KOPT-K1 (cell line): ENCODE results near the gene NAA20.

Experiments used
- H3K27ac ChIP-seq: fragments of 200-600 bp; sonication (generic); 2 replicates; pipeline ENCODE4 v1.5.1; 2016; ENCODE audit warnings: antibody characterized with exemption, mild to moderate bottlenecking, low read depth, low read length; ENCODE audit not compliant: poor library complexity, severe bottlenecking
- H3K36me3 ChIP-seq: fragments of 200-600 bp; sonication (generic); 2 replicates; pipeline ENCODE4 v1.5.1; 2017; ENCODE audit warnings: antibody characterized with exemption, mild to moderate bottlenecking, low read length, moderate library complexity; ENCODE audit not compliant: insufficient read depth
- H3K9me3 ChIP-seq: fragments of 200-600 bp; sonication (generic); 2 replicates; pipeline ENCODE4 v1.5.1; 2017; ENCODE audit warnings: antibody characterized with exemption, low read length, mild to moderate bottlenecking; ENCODE audit not compliant: insufficient read depth, poor library complexity, severe bottlenecking

NAA20 gene

DNA sequence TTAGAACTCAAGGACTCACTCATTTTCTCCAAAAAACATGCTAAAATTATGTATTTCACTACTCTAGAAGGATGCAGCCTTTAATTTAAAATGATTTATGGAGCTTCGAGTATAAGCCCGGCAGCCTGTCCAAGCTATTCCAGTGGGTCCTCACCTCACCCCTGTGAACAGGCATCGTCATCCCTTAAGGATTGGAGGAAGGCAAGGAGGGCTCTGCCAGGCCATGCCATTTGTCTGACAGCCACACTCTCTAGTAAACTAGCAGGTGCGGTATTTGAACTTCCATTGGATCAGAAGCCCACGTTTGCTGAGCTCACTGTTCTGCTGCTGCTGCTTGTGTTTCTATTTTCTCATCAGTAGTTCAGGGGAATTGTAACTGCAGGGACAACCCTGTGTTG lies 39.8 kb upstream of the NAA20 start:
- Histone ChIP-seq H3K36me3 (no peaks in the 10 kb centered on the region), H3K9me3 (no peaks in the 10 kb centered on the region), H3K27ac (no peak overlapping the region)

DNA sequence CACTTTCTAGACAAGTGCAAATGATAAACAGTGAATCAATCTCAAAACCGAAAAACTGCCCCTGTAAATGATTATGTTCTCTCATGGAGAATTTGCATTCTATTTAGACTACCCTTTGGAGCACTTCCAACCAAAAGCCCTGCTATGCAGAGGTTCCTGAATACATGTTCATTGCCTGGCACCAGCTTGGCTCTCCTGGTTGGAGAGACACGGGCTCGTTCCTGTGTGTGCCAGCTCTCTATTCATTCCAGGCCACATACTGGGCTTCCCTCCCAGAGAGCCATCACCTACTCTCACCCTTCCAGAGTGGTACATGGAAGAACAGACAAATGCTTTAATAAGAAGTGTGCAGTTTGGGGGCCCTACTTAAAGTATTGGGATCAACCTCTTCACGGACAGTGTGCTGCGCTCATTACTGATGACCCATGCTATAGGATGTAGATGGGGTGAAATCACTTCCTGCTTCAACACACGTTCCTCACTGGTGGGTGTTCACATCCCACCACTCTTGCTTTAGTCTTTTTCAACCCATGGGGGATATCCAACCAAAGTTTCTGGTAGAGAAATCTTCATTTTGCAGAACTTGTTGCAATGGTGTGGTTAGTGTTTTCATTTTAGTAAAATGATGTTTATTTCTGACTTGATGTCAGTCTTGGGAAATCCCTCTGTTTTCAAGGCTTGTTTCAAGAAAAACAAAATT lies 38.5 kb upstream of the NAA20 start:
- Histone ChIP-seq H3K36me3 (no peaks in the 10 kb centered on the region), H3K9me3 (no peaks in the 10 kb centered on the region), H3K27ac (no peak overlapping the region)

DNA sequence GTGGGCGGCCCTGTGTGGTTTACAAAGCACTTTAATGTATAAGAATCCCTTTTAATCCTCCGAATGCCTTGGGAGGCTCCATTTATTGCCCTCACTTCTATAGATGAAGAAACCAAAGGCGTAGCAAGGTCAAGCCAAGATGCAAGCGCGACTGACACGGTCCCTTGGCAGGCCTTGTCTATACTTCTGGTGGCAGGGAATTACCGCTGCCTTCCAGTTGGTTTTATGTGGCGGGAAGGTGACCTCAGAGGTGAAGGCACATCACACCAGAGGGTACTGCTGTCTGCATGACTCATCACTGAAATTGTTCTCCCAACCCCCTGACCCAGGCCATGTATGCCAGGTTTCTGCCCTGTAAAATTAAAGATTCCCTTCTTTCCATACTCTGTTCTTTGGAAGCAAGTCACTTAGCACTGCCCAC lies 36.1 kb upstream of the NAA20 start:
- Histone ChIP-seq H3K9me3 (peaks cover 6% of the 10 kb centered on the region), H3K36me3 (no peaks in the 10 kb centered on the region), H3K27ac (no peak overlapping the region)

DNA sequence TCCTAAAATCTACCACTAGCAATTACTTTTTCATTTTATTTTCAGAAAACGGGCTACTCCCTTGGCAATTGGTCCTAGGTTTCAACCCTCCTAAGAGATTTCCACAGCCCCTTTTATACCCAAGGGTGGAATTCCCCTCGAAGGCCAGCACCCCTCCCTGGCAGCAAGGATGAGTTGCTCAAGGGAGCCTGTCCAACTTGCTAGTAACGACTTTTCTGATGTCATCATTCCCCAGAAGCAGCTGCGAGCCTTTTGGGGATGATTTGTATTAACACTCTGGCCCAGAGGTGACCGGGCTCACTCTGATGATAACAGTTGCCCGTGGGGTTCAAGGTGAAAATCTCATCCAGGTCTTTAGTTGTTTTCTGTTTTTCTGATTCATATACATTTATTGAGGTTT lies 30.7 kb upstream of the NAA20 start:
- H3K9me3 ChIP-seq: peaks cover 6% of the 10 kb centered on the region
- no peak overlapping the region for H3K27ac ChIP-seq
- no peaks in the 10 kb centered on the region for H3K36me3 ChIP-seq

DNA sequence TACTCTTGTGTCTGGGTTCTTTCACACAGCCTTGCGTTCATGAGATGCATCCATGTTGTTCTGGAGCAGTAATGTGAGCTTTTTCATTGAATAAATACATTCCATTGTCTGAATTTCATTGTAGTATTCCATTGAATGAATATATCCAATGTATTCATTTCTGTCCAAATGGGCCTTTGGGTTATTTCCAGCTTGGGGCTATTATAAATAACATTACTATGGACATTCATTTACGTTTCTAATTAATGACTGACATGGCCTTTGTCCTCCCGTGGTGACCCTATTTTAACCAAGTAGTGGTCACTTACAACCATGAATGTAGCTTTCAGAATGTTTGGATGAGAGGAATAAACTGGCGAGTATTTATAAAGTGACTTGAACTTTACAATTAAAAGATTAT lies 30.1 kb upstream of the NAA20 start:
- no peaks in the 10 kb centered on the region for H3K36me3 ChIP-seq
- H3K9me3 ChIP-seq: peaks cover 6% of the 10 kb centered on the region
- H3K27ac ChIP-seq: no peak overlapping the region

DNA sequence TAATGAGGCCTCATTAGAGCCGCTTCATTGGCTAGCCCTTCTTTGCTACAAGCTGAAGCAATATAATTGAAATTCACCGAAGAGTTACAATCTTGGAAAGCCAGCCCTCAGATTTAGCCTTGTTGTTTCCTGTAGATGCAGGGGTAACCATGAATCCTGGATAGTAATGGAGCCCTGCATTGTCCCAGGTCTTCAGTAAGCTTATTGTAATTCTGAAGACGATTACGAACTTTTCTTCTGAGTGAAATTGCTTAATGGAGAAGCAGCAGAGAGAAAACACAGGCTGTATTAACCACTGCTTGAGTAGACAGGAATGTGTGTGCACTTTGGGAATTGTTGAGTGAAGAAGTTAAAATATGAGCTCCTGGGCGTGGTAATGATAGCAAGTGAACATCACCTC lies 26.3 kb upstream of the NAA20 start:
- no peaks in the 10 kb centered on the region for H3K36me3 ChIP-seq
- no peak overlapping the region for H3K27ac ChIP-seq
- H3K9me3 ChIP-seq: no peaks in the 10 kb centered on the region

DNA sequence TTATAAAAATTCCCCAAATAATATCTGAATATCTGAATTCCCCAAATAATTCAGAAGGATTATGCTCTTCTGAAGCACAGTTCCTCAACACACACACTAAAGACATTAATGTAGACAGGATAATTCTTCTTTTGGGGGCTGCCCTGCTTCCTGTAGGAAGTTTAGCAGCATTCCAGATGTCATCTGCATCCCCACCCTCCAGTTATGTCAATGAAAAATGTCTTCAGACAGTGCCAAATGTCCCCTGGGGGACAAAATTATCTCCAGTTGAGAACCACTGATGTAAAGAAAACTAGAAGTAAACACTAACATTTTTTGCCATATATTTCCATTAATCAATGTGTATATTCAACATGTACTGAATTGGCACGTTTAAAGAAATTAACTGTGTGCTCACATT lies 25.9 kb upstream of the NAA20 start:
- no peak overlapping the region for H3K27ac ChIP-seq
- H3K9me3 ChIP-seq: no peaks in the 10 kb centered on the region
- H3K36me3 ChIP-seq: no peaks in the 10 kb centered on the region

DNA sequence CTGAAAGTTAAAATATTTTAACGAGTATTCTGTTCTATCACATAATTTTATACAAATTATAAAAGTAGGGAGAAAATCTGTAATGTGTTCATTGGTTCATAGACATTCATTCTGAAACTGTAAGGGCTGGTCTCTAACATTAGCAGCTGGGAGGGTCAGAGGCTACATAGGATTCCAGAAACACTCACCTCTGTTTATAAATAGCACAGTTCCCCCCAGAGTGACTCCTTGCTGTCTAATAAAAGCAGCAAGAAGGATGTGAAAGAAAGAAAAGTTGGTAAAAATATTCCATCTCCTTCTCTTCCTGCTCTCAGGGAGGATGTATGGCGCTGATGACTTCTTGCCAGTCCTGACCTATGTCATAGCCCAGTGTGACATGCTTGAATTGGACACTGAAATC lies 25.3 kb upstream of the NAA20 start:
- Histone ChIP-seq H3K27ac (no peak overlapping the region), H3K36me3 (no peaks in the 10 kb centered on the region)

DNA sequence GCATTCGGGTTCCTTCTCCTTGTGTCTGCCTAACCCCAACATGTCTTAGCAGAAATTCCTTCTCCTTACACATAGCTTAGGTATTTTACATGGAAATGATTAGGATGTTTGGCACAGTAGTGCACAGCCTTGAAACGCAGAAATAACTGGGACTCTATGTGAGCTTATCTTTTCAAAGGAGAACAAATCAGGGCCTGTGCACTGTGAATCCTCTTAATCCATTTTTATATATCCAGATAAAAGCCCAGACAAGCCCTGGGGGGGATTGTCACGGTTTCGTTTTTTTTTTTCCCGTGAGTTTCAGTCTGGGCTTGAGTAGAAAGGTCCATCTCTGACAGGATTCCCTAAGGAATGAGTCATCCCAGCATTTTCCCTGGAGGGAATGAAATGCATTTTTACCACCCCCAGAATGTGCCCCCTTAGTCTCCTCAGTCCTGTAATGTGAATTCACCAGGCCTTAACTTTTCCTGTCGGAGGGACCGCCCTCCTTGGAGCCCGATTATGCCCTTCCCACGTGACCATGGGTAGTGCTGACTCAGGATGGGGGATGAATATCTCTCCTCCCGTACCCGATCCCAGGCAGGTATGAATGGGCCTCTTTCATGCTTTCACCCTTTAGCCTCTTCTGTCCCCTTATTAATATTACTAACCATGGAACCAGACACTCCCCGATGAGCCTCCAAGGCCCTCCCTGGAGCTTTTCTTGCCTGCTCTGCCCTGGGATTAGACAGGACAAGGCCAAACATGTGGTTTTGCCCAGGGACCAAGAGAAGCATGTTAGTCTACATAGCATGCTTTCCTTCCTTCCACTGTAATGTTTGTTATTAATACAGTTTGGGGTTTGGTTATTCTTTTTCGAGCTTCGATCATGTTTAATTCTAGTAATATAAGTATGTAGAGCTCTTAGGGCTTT lies 23.9 kb upstream of the NAA20 start:
- no peaks in the 10 kb centered on the region for H3K36me3 ChIP-seq
- H3K9me3 ChIP-seq: no peaks in the 10 kb centered on the region
- no peak overlapping the region for H3K27ac ChIP-seq

More for the DNA sequence above, 25.3 kb upstream of the NAA20 start:
- no peaks in the 10 kb centered on the region for H3K9me3 ChIP-seq

DNA sequence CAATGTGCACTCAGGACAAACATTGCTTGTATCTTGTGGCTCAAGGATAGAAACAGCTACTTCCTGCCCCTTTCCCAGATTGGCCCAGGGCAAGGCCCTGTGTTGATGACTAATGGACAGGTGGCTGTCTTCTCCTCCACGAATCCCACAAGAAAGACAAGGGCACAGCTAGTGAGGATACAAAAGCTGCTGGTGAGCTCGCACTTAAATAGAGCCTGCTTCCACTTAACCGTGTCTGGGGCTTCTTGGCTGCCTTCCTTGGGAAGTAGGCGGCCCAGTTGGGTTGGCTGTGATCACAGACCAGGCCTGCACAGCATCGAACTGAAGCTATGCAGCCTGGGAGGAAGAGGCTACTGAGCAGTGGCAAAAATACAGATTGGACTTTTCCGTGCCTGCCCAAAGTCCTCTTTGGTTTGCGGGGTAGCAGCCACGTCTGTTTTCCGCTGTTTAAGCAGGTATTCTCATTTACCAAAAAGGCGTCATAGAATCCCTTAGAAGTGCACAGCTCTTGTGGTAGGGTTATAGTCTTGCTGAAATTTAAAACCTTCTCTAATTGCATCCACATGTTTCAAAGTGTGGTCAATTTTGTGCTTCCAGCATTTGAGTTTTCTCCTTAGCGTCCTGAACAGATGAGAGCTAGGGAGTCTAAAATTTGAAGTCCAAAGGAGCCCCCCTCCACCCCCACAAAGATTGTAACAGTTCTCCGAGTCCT lies 23.0 kb upstream of the NAA20 start:
- no peaks in the 10 kb centered on the region for H3K9me3 ChIP-seq
- H3K36me3 ChIP-seq: no peaks in the 10 kb centered on the region
- no peak overlapping the region for H3K27ac ChIP-seq

DNA sequence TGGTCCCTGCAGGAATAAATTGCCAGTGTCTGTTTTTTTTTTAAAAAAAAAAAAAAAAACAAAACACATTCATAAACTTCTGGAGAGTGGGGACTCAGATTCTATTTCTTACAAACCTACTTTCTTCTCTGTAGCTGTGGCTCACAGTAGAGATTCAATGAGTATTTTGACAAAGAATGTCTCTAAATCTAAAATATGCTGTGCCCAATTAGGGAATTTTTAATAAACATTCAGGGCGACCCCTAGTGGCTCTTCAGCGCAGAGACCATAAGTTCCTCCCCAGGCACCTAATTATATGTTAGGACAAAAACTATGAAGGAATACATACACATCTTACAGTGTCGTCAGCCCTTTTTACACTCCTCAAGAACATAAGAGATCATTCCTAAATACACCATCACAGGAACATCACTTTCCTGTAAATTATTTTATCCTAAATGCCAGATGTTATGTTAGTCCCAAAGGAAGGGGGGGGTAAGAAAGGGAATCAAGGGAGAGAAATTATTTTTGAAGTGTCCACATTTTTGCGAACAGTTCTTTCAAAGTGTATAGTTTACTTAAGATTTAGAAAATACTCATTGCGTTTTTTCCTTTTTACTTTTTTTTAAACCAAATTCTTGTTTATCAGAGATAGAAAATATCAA lies 21.8 kb upstream of the NAA20 start:
- Histone ChIP-seq H3K27ac (no peak overlapping the region), H3K9me3 (no peaks in the 10 kb centered on the region), H3K36me3 (no peaks in the 10 kb centered on the region)

DNA sequence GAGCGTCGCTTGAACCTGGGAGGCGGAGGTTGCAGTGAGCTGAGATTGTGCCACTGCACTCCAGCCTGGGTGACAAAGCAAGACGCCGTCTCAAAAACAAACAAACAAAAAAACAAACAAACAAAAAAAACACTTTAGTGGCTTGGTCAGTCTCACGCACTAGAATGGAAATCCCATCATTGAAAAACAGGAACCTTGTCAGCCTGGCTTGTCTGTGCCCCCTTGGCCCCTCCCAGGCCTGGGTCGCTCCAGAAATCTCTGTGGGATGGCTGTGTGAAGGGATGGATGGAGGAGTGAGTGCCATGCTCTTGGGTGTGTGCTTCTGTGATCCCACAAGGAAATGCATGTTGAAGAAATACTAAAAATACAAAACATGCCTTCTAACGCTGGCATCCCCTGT lies 20.9 kb upstream of the NAA20 start:
- Histone ChIP-seq H3K36me3 (no peaks in the 10 kb centered on the region), H3K27ac (no peak overlapping the region), H3K9me3 (no peaks in the 10 kb centered on the region)

DNA sequence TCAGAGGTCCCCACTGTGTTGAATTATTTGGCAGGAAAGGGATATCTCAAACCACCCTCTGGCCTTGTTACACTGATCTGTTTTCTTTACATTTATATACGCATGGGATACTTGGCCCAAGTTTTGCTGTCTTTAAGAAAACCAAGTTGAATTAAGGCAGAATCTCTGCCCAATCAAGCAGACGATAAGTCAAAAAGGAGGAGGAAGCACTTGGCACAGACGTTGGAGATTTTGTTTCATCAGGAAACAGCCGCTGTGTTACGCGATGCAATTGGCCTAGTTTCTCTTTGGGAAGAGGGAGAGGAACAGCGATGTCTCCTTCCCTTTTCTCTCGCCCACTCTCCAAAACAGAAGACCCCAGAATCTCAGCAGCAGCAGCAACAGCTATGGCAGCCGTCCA lies 20.2 kb upstream of the NAA20 start:
- H3K36me3 ChIP-seq: no peaks in the 10 kb centered on the region
- no peak overlapping the region for H3K27ac ChIP-seq

DNA sequence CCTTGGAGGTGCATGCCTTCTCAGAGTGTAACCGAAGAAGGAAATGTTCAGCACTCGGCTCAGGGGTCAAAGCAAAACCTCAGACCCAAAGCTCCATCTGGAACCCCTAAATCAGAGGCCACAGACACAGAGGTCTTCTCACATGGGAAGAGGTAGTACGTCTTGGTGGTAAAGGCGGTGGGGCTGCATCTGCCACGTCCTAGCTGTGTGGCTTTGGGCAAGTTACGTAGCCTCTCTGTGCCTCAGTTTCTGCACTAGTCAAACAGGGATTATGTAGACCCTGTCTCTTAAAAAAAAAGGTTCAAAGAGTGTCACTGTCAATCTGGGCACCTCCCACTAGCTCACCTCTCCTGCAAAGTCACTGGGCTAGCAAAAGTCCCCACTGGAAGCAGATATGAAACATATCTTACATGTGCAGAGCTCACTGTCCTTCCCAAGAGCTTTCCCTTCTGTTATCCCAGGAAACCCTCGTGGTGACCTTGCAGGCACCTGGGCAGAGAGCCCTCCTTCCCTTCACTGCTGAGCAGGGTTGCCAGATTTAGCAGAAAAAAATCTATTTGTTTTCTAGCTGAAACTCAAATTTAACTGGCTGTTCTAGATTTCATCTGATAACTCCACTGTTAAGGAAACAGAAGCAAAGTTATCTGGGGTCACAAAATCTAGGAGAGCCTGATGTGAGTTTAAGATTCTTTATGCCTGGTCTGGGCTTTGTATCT lies 18.0 kb upstream of the NAA20 start:
- Histone ChIP-seq H3K27ac (no peak overlapping the region), H3K36me3 (no peaks in the 10 kb centered on the region)

More for the DNA sequence above, 20.2 kb upstream of the NAA20 start:
- no peaks in the 10 kb centered on the region for H3K9me3 ChIP-seq

More for the DNA sequence above, 18.0 kb upstream of the NAA20 start:
- no peaks in the 10 kb centered on the region for H3K9me3 ChIP-seq
